GM12878 (cell line): ENCODE data around the gene GPRC5C. TPM values are rescaled to one million over a fixed set of nuclear protein-coding genes. Genes with fewer than 3 reads are reported as not detected.

Experiments used
- ATAC-seq: fragments of 200-7000 bp; cut with Tn5 transposase; 3 replicates; pipeline ENCODE4 v1.9.1; 2020; ENCODE audit warnings: mild to moderate bottlenecking, moderate library complexity
- BruUV-seq: library from RNA; stranded (reverse); fragments of 400-500 nt; replicated peaks from 2 replicates; lab custom pipeline; 2021; lab: Mats Ljungman, UMichigan
- CTCF ChIA-PET: fragments of 300-600 bp; sonication (Branson Sonifier 250); formaldehyde crosslinking; extraction: SDS; loops from one replicate; lab custom pipeline; 2021; ENCODE audit warnings: inconsistent platforms; lab: Yijun Ruan, JAX
- POLR2A ChIA-PET: fragments of 350-600 bp; formaldehyde crosslinking; extraction: SDS; loops from one replicate; lab custom pipeline; 2021; ENCODE audit warnings: inconsistent platforms; lab: Charles Lee
- RAD21 ChIA-PET: fragments of 300-600 bp; sonication (Branson Sonifier 250); formaldehyde crosslinking; loops from one replicate; lab custom pipeline; 2023; ENCODE audit warnings: antibody characterized with exemption; ENCODE audit not compliant: unreplicated experiment; lab: Charles Lee
- SMC1A ChIA-PET: fragments of 300-600 bp; sonication (Branson Sonifier 250); formaldehyde crosslinking; loops from one replicate; lab custom pipeline; 2023; ENCODE audit not compliant: unreplicated experiment, uncharacterized antibody; lab: Charles Lee
- DNase-seq: peaks from one replicate; pipeline ENCODE4 v3.0.0-alpha.2; 2011; ENCODE audit warnings: low read depth, low spot score
- FAIRE-seq: peaks from 3 replicates; lab custom pipeline; 2011; peaks lifted over from hg19 to GRCh38; lab: Jason Lieb, UNC
- H2AFZ ChIP-seq: 2 replicates; pipeline ENCODE4 v1.6.0; 2011; ENCODE audit warnings: low read depth, low read length, control low read depth; ENCODE audit not compliant: control insufficient read depth
- H3K27ac ChIP-seq: 2 replicates; pipeline ENCODE4 v1.5.1; 2011; ENCODE audit warnings: control low read depth; ENCODE audit not compliant: control insufficient read depth, insufficient read depth
- H3K27me3 ChIP-seq, 2 experiments: replicated peaks in 1 of 2; 2 replicates each; pipeline versions ENCODE4 v1.6.0 to v1.6.1; 2011; ENCODE audit warnings: low read length in 1 of 2; ENCODE audit not compliant: control insufficient read depth in 2 of 2, insufficient read depth in 2 of 2
- H3K36me3 ChIP-seq, 2 experiments: 2 replicates each; pipeline ENCODE4 v1.5.1; 2011; ENCODE audit warnings: low read length in 1 of 2; ENCODE audit not compliant: control insufficient read depth in 2 of 2, insufficient read depth in 2 of 2
- H3K4me1 ChIP-seq: 2 replicates; pipeline ENCODE4 v1.6.1; 2011; ENCODE audit warnings: mild to moderate bottlenecking, low read length, moderate library complexity, mixed read lengths; ENCODE audit not compliant: control insufficient read depth, insufficient read depth
- H3K4me2 ChIP-seq: 2 replicates; pipeline ENCODE4 v1.6.0; 2011; ENCODE audit warnings: control low read depth; ENCODE audit not compliant: control insufficient read depth, insufficient read depth
- H3K4me3 ChIP-seq: fragments of 200-600 bp; sonication (generic); 2 replicates; pipeline ENCODE4 v1.5.1; 2016
- H3K79me2 ChIP-seq: 2 replicates; pipeline ENCODE4 v1.6.0; 2011; ENCODE audit warnings: low read length; ENCODE audit not compliant: control insufficient read depth, insufficient read depth
- H3K9ac ChIP-seq: 2 replicates; pipeline ENCODE4 v1.8.0; 2011; ENCODE audit warnings: low read length, control low read depth, mixed read lengths; ENCODE audit not compliant: control insufficient read depth, insufficient read depth
- H3K9me3 ChIP-seq: replicated peaks from 3 replicates; pipeline ENCODE4 v1.5.1; 2011; ENCODE audit warnings: mild to moderate bottlenecking, low read length; ENCODE audit not compliant: control insufficient read depth, insufficient read depth
- H4K20me1 ChIP-seq: 2 replicates; pipeline ENCODE4 v1.6.0; 2011; ENCODE audit not compliant: control insufficient read depth, insufficient read depth
- ETV6 ChIP-seq, 2 experiments: fragments of 450-650 bp in 1 of 2; IDR thresholded peaks in 1 of 2; conservative IDR thresholded peaks in 1 of 2; 2 replicates each; pipeline ENCODE4 v1.6.1; 2014; ENCODE audit warnings: antibody characterized with exemption in 1 of 2, borderline replicate concordance in 1 of 2, low read depth in 1 of 2, mild to moderate bottlenecking in 1 of 2, moderate library complexity in 1 of 2
- EZH2 ChIP-seq: IDR thresholded peaks from 2 replicates; pipeline ENCODE4 v1.6.1; 2012; ENCODE audit warnings: low read depth, mild to moderate bottlenecking, control low read depth, inconsistent platforms, low read length, borderline replicate concordance; ENCODE audit not compliant: control insufficient read depth
- IKZF1 ChIP-seq: fragments of 450-650 bp; conservative IDR thresholded peaks from 2 replicates; pipeline ENCODE4 v1.6.1; 2017; ENCODE audit warnings: antibody characterized with exemption, mild to moderate bottlenecking
- IRF5 ChIP-seq: fragments of 450-650 bp; IDR thresholded peaks from 2 replicates; pipeline ENCODE4 v1.6.1; 2017; ENCODE audit warnings: borderline replicate concordance
- MEF2A ChIP-seq: IDR thresholded peaks from 2 replicates; pipeline ENCODE4 v1.6.1; 2011; ENCODE audit warnings: low read depth, mild to moderate bottlenecking, low read length, moderate library complexity; ENCODE audit not compliant: insufficient read depth
- MTA2 ChIP-seq: fragments of 450-650 bp; IDR thresholded peaks from 2 replicates; pipeline ENCODE4 v1.6.1; 2016; ENCODE audit warnings: low read depth, mild to moderate bottlenecking, moderate library complexity
- PAX8 ChIP-seq: fragments of 450-650 bp; IDR thresholded peaks from 2 replicates; pipeline ENCODE4 v1.6.1; 2017; ENCODE audit warnings: mild to moderate bottlenecking, moderate library complexity
- PML ChIP-seq: IDR thresholded peaks from 2 replicates; pipeline ENCODE4 v1.6.1; 2012; ENCODE audit warnings: low read length, inconsistent platforms
- POLR2A ChIP-seq: IDR thresholded peaks from 2 replicates; pipeline ENCODE4 v1.6.1; 2011; ENCODE audit warnings: low read depth, mild to moderate bottlenecking, low read length
- RCOR1 ChIP-seq: conservative IDR thresholded peaks from 2 replicates; pipeline ENCODE4 v1.6.1; 2012; ENCODE audit warnings: low read depth, low read length, improper control_type of control experiment
- SMARCA5 ChIP-seq: fragments of 450-650 bp; IDR thresholded peaks from 2 replicates; pipeline ENCODE4 v1.6.1; 2017; ENCODE audit warnings: mild to moderate bottlenecking
- SREBF1 ChIP-seq: IDR thresholded peaks from 2 replicates; pipeline ENCODE4 v1.6.1; 2012; ENCODE audit warnings: mild to moderate bottlenecking, low read length
- ZNF24 ChIP-seq: fragments of 450-650 bp; IDR thresholded peaks from 2 replicates; pipeline ENCODE4 v1.6.1; 2017; ENCODE audit warnings: antibody characterized with exemption, mild to moderate bottlenecking
- WGBS: methylation state at CpG from one replicate; pipeline ENCODE4 v1.1.6; 2016; ENCODE audit warnings: low lambda C conversion rate; ENCODE audit not compliant: insufficient replicate concordance, insufficient coverage; ENCODE audit errors: missing lambda C conversion rate; 5-methylcytosine and 5-hydroxymethylcytosine counted together
- in situ Hi-C: fragments of 300-500 bp; cut with MboI; formaldehyde crosslinking; loops from 9 replicates; pipeline ENCODE4 v1.14.3; 2018; ENCODE audit warnings: mixed read lengths
- intact Hi-C: fragments of 100-400 bp; cut with micrococcal nuclease; formaldehyde crosslinking; loops from one replicate; pipeline ENCODE4 v1.14.2; 2022; ENCODE audit not compliant: unreplicated experiment
- polyA plus RNA-seq, 11 experiments: library from polyadenylated mRNA; depleted of rRNA in 4 of 11; unstranded in 6 of 11; stranded (reverse) in 5 of 11; fragments of >200 nt; fragmentation: Nextera tagmentation in 4 of 11; fragmentation: Illumina TruSeq in 1 of 11; extraction: Ambion mirVana in 4 of 11; extraction: Trizol in 1 of 11; gene quantifications; 1 replicate in 1 of 11; 2 replicates in 10 of 11; pipeline versions ENCODE4 v1.2.1 to v1.2.3, GENCODE V29; 2011 to 2016; ENCODE audit warnings: inconsistent platforms in 2 of 11, missing spikeins in 2 of 11, low read depth in 1 of 11
- total RNA-seq, 4 experiments: library from RNA; depleted of rRNA in 3 of 4; stranded (reverse); fragments of >200 nt in 3 of 4; fragmentation: Illumina TruSeq in 1 of 4; extraction: Trizol in 1 of 4; gene quantifications; 2 replicates each; pipeline versions ENCODE4 v1.2.1 to v1.2.3, GENCODE V29; 2013 to 2021

GPRC5C gene
- total and polyA plus RNA-seq, 10 of the 15 experiments (the other 5 are each of a cell fraction or from before 2014, with no cell fraction given) = 0.04 to 1.3 (median 0.36) TPM; not detected in 2

- ATAC-seq (no peak), FAIRE-seq (no peak), DNase-seq (no peak)
- H3K27ac ChIP-seq = no peak overlapping the region
- intact Hi-C loops = no loop called here
- ChIA-PET RAD21 (interaction anchor here (0.7 to 1.8 kb wide), 3 partner anchors 9 to 22 kb away, joined by 5 to 6 read pairs (median 5); no protein-coding TSS in a partner anchor), POLR2A (interaction anchor here (0.6 kb wide), 1 partner anchor 67 kb away, joined by 3 read pairs; no protein-coding TSS in a partner anchor), SMC1A (no interaction called here), CTCF (interaction anchor here (2.1 kb wide), 1 partner anchor 11 kb away, joined by 7 read pairs; no protein-coding TSS in a partner anchor)
- H3K9me3 ChIP-seq = no peaks in the 10 kb centered on the region
- in situ Hi-C loops = no loop called here
- no TSS peak for BruUV-seq
- no peaks in the 10 kb centered on the region for H3K36me3 ChIP-seq
- 0 out of 2 replicates have a peak, but pooled peaks have one; percentile 12 for TF ChIP-seq MTA2
- TF ChIP-seq SREBF1 = no peak
- no peaks in the 10 kb centered on the region for H4K20me1 ChIP-seq
- H3K4me1 ChIP-seq = no peaks in the 10 kb centered on the region
- no peak overlapping the region for H3K4me2 ChIP-seq
- H2AFZ ChIP-seq = no peak overlapping the region
- no peaks in the 10 kb centered on the region for H3K79me2 ChIP-seq
- H3K9ac ChIP-seq = no peak overlapping the region
- no peaks in the 10 kb centered on the region; a peak in 1 of 4 replicates for H3K27me3 ChIP-seq
- WGBS = 0% methylated on average over 2 of the region's 2 CpGs
- H3K4me3 ChIP-seq = no peak overlapping the region
These were observed 41.8 kb upstream of the GPRC5C start for GRCh38 chr17:74389937-74390679.

GRCh38 chr17:74390680-74391653 lies 40.9 kb upstream of the GPRC5C start:
- SMC1A ChIA-PET = interaction anchor here (1.0 to 1.5 kb wide), 4 partner anchors 46 to 105 kb away, joined by 3 to 5 read pairs (median 4); no protein-coding TSS in a partner anchor
- POLR2A ChIA-PET = interaction anchor here (0.6 kb wide), 1 partner anchor 67 kb away, joined by 3 read pairs; no protein-coding TSS in a partner anchor
- H3K27me3 ChIP-seq = no peaks in the 10 kb centered on the region; a peak in 1 of 4 replicates
- no peak for DNase-seq
- ATAC-seq = no peak
- CTCF ChIA-PET = interaction anchor here (0.7 to 2.1 kb wide), 7 partner anchors 12 to 176 kb away, joined by 3 to 7 read pairs (median 4); no protein-coding TSS in a partner anchor
- H3K4me3 ChIP-seq = no peak overlapping the region
- no peak overlapping the region for H3K9ac ChIP-seq
- in situ Hi-C loops = no loop called here
- no peak for FAIRE-seq
- H3K79me2 ChIP-seq = no peaks in the 10 kb centered on the region
- no peak overlapping the region for H3K4me2 ChIP-seq
- H2AFZ ChIP-seq = no peak overlapping the region
- RAD21 ChIA-PET = interaction anchor here (0.7 to 1.8 kb wide), 4 partner anchors 10 to 141 kb away, joined by 3 to 6 read pairs (median 4); no protein-coding TSS in a partner anchor
- no peaks in the 10 kb centered on the region for H3K4me1 ChIP-seq
- H4K20me1 ChIP-seq = no peaks in the 10 kb centered on the region
- 40% methylated on average over 11 of the region's 11 CpGs for WGBS
- H3K9me3 ChIP-seq = no peaks in the 10 kb centered on the region
- no peak for TF ChIP-seq ETV6 (conservative IDR thresholded peaks at IDR 0.05 in 1 of 2, IDR thresholded peaks at IDR 0.05 in 1 of 2; ENCODE audit: borderline replicate concordance in 1 of 2, low read depth in 1 of 2)
- no peak for TF ChIP-seq POLR2A
- no peak for TF ChIP-seq IRF5
- no peak for TF ChIP-seq PML
- no peak for TF ChIP-seq EZH2
- TF ChIP-seq IKZF1 = no peak
- no peak for TF ChIP-seq MEF2A
- TF ChIP-seq ZNF24 = no peak
- TF ChIP-seq RCOR1 = no peak
- TF ChIP-seq SMARCA5 = no peak
- TF ChIP-seq PAX8 = no peak
- TF ChIP-seq, all 136 proteins: peak for 0
- no TSS peak for BruUV-seq
- no peaks in the 10 kb centered on the region for H3K36me3 ChIP-seq
- no peak overlapping the region for H3K27ac ChIP-seq
- intact Hi-C loops = no loop called here
